OCI-LY1 (cell line): ENCODE data around the gene KLK14.

Experiments used
- H2AFZ ChIP-seq: fragments of 200-600 bp; sonication (generic), shearing (Covaris generic); 2 replicates; pipeline ENCODE4 v1.6.0; 2014; ENCODE audit warnings: antibody characterized with exemption, mild to moderate bottlenecking, low read length
- H3F3A ChIP-seq: fragments of 200-600 bp; sonication (generic), shearing (Covaris generic); 2 replicates; pipeline ENCODE4 v1.6.0; 2014; ENCODE audit warnings: mild to moderate bottlenecking, antibody characterized with exemption, low read length, moderate library complexity; ENCODE audit not compliant: insufficient read depth
- H3K27ac ChIP-seq: fragments of 200-600 bp; sonication (generic); 2 replicates; pipeline ENCODE4 v1.5.1; 2014; ENCODE audit warnings: low read length, mixed run types, mild to moderate bottlenecking, low read depth; ENCODE audit not compliant: poor library complexity, severe bottlenecking
- H3K27me3 ChIP-seq: fragments of 200-600 bp; sonication (generic); 2 replicates; pipeline ENCODE4 v1.6.0; 2014; ENCODE audit warnings: antibody characterized with exemption, mild to moderate bottlenecking, low read length, moderate library complexity; ENCODE audit not compliant: insufficient read depth
- H3K36me3 ChIP-seq: fragments of 200-600 bp; sonication (generic); 2 replicates; pipeline ENCODE4 v1.6.1; 2014; ENCODE audit warnings: mild to moderate bottlenecking, antibody characterized with exemption, low read length, moderate library complexity, mixed read lengths; ENCODE audit not compliant: insufficient read depth
- H3K4me1 ChIP-seq: fragments of 200-600 bp; sonication (generic); 2 replicates; pipeline ENCODE4 v1.5.1; 2014; ENCODE audit warnings: mild to moderate bottlenecking, low read length, moderate library complexity; ENCODE audit not compliant: insufficient read depth, severe bottlenecking
- H3K4me2 ChIP-seq: fragments of 200-600 bp; sonication (generic), shearing (Covaris generic); 2 replicates; pipeline ENCODE4 v1.6.1; 2014; ENCODE audit warnings: low read length
- H3K4me3 ChIP-seq: fragments of 200-600 bp; sonication (generic); 2 replicates; pipeline ENCODE4 v1.5.1; 2014; ENCODE audit warnings: low read length, low read depth, mild to moderate bottlenecking, mixed read lengths; ENCODE audit not compliant: poor library complexity, severe bottlenecking
- H3K79me2 ChIP-seq: fragments of 200-600 bp; shearing (Covaris generic); 2 replicates; pipeline ENCODE4 v1.6.1; 2016; ENCODE audit warnings: mixed run types, low read length, mixed read lengths; ENCODE audit not compliant: insufficient read depth
- H3K9ac ChIP-seq: fragments of 200-600 bp; sonication (generic), shearing (Covaris generic); 2 replicates; pipeline ENCODE4 v1.6.1; 2014; ENCODE audit warnings: mild to moderate bottlenecking, low read length, mixed read lengths
- H3K9me2 ChIP-seq: fragments of 200-600 bp; sonication (generic), shearing (Covaris generic); 2 replicates; pipeline ENCODE4 v1.6.1; 2014; ENCODE audit warnings: low read depth, mild to moderate bottlenecking, low read length, mixed read lengths
- H3K9me3 ChIP-seq: fragments of 200-600 bp; shearing (Covaris generic); 2 replicates; pipeline ENCODE4 v1.6.1; 2014; ENCODE audit warnings: low read length, mixed read lengths
- H4K20me1 ChIP-seq: fragments of 200-600 bp; sonication (generic), shearing (Covaris generic); 2 replicates; pipeline ENCODE4 v1.6.0; 2016; ENCODE audit warnings: mild to moderate bottlenecking, low read length; ENCODE audit not compliant: insufficient read depth
- CTCF ChIP-seq: fragments of 200-600 bp; sonication (generic), shearing (Covaris generic); IDR thresholded peaks from 2 replicates; pipeline ENCODE4 v1.5.1; 2017; ENCODE audit warnings: mild to moderate bottlenecking, antibody characterized with exemption, low read length, moderate library complexity, mixed read lengths
- EZH2 ChIP-seq: fragments of 200-600 bp; sonication (generic), shearing (Covaris generic); IDR thresholded peaks from 2 replicates; pipeline ENCODE4 v1.8.0; 2017; ENCODE audit warnings: borderline replicate concordance, mixed run types, mild to moderate bottlenecking, antibody characterized with exemption, low read length, moderate library complexity, mixed read lengths

KLK14 gene

GRCh38 chr19:51044327-51044726 is 38.4 kb downstream of the KLK14 start:
- H3K27me3 ChIP-seq, result no peaks in the 10 kb centered on the region
- no peak overlapping the region for H3K9ac ChIP-seq
- no peak overlapping the region for H3K4me3 ChIP-seq
- no peak overlapping the region for H3K27ac ChIP-seq
- H3K9me3 ChIP-seq, result no peaks in the 10 kb centered on the region
- H3F3A ChIP-seq, result no peaks in the 10 kb centered on the region
- TF ChIP-seq EZH2 (no peak), CTCF (no peak)
- no peaks in the 10 kb centered on the region for H3K36me3 ChIP-seq
- H2AFZ ChIP-seq, result no peak overlapping the region
- no peaks in the 10 kb centered on the region for H4K20me1 ChIP-seq
- H3K4me1 ChIP-seq, result no peaks in the 10 kb centered on the region
- no peak overlapping the region for H3K4me2 ChIP-seq
- H3K9me2 ChIP-seq, result no peaks in the 10 kb centered on the region
- no peaks in the 10 kb centered on the region for H3K79me2 ChIP-seq

- no peak overlapping the region for H2AFZ ChIP-seq
- no peak overlapping the region for H3K4me3 ChIP-seq
- no peaks in the 10 kb centered on the region for H4K20me1 ChIP-seq
- no peaks in the 10 kb centered on the region for H3K9me2 ChIP-seq
- no peaks in the 10 kb centered on the region for H3K9me3 ChIP-seq
- no peaks in the 10 kb centered on the region for H3F3A ChIP-seq
- no peaks in the 10 kb centered on the region for H3K4me1 ChIP-seq
- H3K36me3 ChIP-seq, result no peaks in the 10 kb centered on the region
- H3K79me2 ChIP-seq, result no peaks in the 10 kb centered on the region
- H3K4me2 ChIP-seq, result no peak overlapping the region
- H3K9ac ChIP-seq, result no peak overlapping the region
- TF ChIP-seq CTCF, result no peak
- no peak for TF ChIP-seq EZH2
- no peak overlapping the region for H3K27ac ChIP-seq
- H3K27me3 ChIP-seq, result no peaks in the 10 kb centered on the region
Observed at GRCh38 chr19:51043497-51043896, 39.2 kb downstream of the KLK14 start.

- H3K79me2 ChIP-seq, result no peaks in the 10 kb centered on the region
- no peaks in the 10 kb centered on the region for H4K20me1 ChIP-seq
- H3K27ac ChIP-seq, result no peak overlapping the region
- H3K4me1 ChIP-seq, result no peaks in the 10 kb centered on the region
- TF ChIP-seq CTCF, result no peak
- TF ChIP-seq EZH2, result no peak
- H3F3A ChIP-seq, result no peaks in the 10 kb centered on the region
- no peaks in the 10 kb centered on the region for H3K9me2 ChIP-seq
- H3K27me3 ChIP-seq, result no peaks in the 10 kb centered on the region
- no peak overlapping the region for H2AFZ ChIP-seq
- no peak overlapping the region for H3K4me3 ChIP-seq
- no peaks in the 10 kb centered on the region for H3K36me3 ChIP-seq
- H3K9ac ChIP-seq, result no peak overlapping the region
- no peaks in the 10 kb centered on the region for H3K9me3 ChIP-seq
- no peak overlapping the region for H3K4me2 ChIP-seq
Observed at GRCh38 chr19:51040151-51040550, 42.5 kb downstream of the KLK14 start.
